Hepatocyte (in vitro differentiated cells): ENCODE measurements around the gene BEAN1. TPM values are rescaled to one million over a fixed set of nuclear protein-coding genes. Genes with fewer than 3 reads are reported as not detected.

Experiments used
- DNase-seq: peaks from one replicate; pipeline ENCODE4 v3.0.0-alpha.2; 2016; ENCODE audit warnings: low spot score
- H2AFZ ChIP-seq: fragments of 200-600 bp; sonication (generic); 2 replicates; pipeline ENCODE4 v1.6.0; 2016; ENCODE audit warnings: antibody characterized with exemption, mild to moderate bottlenecking
- H3K27ac ChIP-seq: fragments of 200-600 bp; sonication (generic); 2 replicates; pipeline ENCODE4 v1.5.1; 2016; ENCODE audit warnings: mild to moderate bottlenecking
- H3K27me3 ChIP-seq: fragments of 200-600 bp; sonication (generic); 2 replicates; pipeline ENCODE4 v1.6.1; 2016
- H3K36me3 ChIP-seq: fragments of 200-600 bp; sonication (generic); replicated peaks from 2 replicates; pipeline ENCODE4 v1.5.1; 2016; ENCODE audit warnings: low read depth; ENCODE audit not compliant: insufficient read depth
- H3K4me1 ChIP-seq: fragments of 200-600 bp; sonication (generic); 2 replicates; pipeline ENCODE4 v1.5.1; 2016; ENCODE audit warnings: mild to moderate bottlenecking, moderate library complexity; ENCODE audit not compliant: insufficient read depth
- H3K4me2 ChIP-seq: fragments of 200-600 bp; sonication (generic); 2 replicates; pipeline ENCODE4 v1.6.0; 2016
- H3K4me3 ChIP-seq: fragments of 200-600 bp; sonication (generic); 2 replicates; pipeline ENCODE4 v1.5.1; 2016; ENCODE audit warnings: mild to moderate bottlenecking
- H3K79me2 ChIP-seq: fragments of 200-600 bp; sonication (generic); 2 replicates; pipeline ENCODE4 v1.6.0; 2017; ENCODE audit warnings: mild to moderate bottlenecking
- H3K9me2 ChIP-seq: fragments of 200-600 bp; sonication (generic); replicated peaks from 2 replicates; pipeline ENCODE4 v1.6.0; 2017; ENCODE audit warnings: mild to moderate bottlenecking; ENCODE audit not compliant: insufficient read depth
- H3K9me3 ChIP-seq: fragments of 200-600 bp; sonication (generic); 2 replicates; pipeline ENCODE4 v1.5.1; 2016; ENCODE audit warnings: low read depth, mild to moderate bottlenecking
- H4K20me1 ChIP-seq: fragments of 200-600 bp; sonication (generic); 2 replicates; pipeline ENCODE4 v1.6.0; 2016; ENCODE audit warnings: mild to moderate bottlenecking; ENCODE audit not compliant: insufficient read depth, poor library complexity, severe bottlenecking
- EZH2 ChIP-seq: fragments of 200-600 bp; sonication (generic); IDR thresholded peaks from 2 replicates; pipeline ENCODE4 v1.6.1; 2016; ENCODE audit warnings: antibody characterized with exemption, mild to moderate bottlenecking, borderline replicate concordance
- EZH2phosphoT487 ChIP-seq: fragments of 200-600 bp; sonication (generic); IDR thresholded peaks from one replicate; pipeline ENCODE4 v1.6.1; 2018; ENCODE audit warnings: antibody characterized with exemption, mild to moderate bottlenecking, low read depth, moderate library complexity; ENCODE audit not compliant: unreplicated experiment, severe bottlenecking
- WGBS: methylation state at CpG from one replicate; pipeline ENCODE4 v1.1.6; 2016; ENCODE audit warnings: low lambda C conversion rate; ENCODE audit errors: missing lambda C conversion rate; 5-methylcytosine and 5-hydroxymethylcytosine counted together
- polyA plus RNA-seq: library from polyadenylated mRNA; unstranded; fragments of >200 nt; fragmentation: Nextera tagmentation; extraction: Ambion mirVana; gene quantifications from 2 replicates; pipeline ENCODE4 v1.2.1, GENCODE V29; 2016
- total RNA-seq: library from RNA; depleted of rRNA; stranded (reverse); fragments of >200 nt; gene quantifications from 2 replicates; pipeline ENCODE4 v1.2.3, GENCODE V29; 2014
- TF ChIP-seq, protein P1 (sequence below): fragments of 200-600 bp; sonication (generic); IDR thresholded peaks from 2 replicates; pipeline ENCODE4 v1.5.1; 2016; ENCODE audit warnings: antibody characterized with exemption, mild to moderate bottlenecking; ENCODE audit not compliant: poor library complexity

BEAN1 gene
- total and polyA plus RNA-seq, 2 experiments from 2014 or later, result 0.63 to 1.8 TPM

DNA sequence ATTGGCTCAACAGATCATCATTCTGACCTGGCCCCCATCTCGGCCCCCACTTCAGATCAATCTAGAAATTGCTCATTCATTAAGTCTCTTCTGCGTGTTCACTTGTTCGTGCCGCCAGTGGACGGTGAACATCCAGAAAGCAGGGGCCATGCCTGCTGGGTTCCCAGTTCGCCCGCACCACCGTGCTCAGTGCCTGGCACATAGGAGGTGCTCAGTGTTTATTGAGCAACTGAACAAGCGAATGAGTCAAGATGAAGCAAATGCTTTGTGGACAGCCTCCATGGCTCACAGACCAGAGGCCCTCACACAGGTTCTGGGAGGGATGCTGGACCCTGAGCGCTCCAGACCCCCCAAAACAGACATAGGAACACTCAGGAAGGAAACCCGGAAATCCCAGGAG lies 13.9 kb downstream of the BEAN1 start:
- no peak for DNase-seq
- H3K9me2 ChIP-seq, result no peaks in the 10 kb centered on the region
- 94% methylated on average over 11 of the region's 11 CpGs for WGBS

DNA sequence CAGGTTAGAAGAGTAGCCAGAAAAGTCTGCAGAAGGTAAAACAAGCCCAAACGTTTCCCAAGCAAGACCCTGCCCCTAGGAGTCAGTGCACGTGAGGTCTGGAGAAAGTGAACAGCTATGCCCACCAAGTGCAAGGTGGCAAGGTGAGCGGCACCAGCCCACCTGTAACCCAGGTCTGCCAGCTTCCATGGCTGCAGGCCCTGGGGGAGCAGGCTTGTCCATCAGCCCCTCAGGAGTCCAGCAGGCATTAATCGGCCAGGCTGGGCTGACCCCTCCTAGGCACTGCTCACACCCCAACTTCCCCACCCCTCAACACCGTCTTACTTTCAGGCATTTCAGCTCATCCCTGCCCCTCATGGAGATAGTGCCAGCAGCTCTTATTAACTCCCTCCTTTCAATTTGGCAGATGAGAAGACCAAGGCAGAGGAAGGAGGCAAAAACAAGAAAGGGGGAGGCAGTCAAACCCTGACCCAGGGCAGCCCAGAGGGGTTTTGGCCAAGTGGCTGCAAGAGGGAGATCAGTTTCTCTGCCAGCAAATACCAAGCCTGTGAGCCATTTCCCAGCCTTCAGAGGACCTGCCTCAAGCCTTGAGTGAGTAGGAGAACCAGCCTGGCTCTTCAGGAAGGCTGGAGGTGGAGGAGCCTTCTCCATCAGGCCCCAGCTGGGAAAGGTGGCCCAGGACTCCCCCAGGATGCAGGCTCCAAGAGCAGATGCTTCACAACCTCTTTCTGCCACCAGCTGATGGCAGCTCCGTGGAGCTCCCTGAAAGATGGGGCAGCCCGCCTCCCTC lies 14.7 kb downstream of the BEAN1 start:
- 84% methylated on average over 7 of the region's 7 CpGs for WGBS
- TF ChIP-seq EZH2, result no peak
- TF ChIP-seq, protein P1, sequence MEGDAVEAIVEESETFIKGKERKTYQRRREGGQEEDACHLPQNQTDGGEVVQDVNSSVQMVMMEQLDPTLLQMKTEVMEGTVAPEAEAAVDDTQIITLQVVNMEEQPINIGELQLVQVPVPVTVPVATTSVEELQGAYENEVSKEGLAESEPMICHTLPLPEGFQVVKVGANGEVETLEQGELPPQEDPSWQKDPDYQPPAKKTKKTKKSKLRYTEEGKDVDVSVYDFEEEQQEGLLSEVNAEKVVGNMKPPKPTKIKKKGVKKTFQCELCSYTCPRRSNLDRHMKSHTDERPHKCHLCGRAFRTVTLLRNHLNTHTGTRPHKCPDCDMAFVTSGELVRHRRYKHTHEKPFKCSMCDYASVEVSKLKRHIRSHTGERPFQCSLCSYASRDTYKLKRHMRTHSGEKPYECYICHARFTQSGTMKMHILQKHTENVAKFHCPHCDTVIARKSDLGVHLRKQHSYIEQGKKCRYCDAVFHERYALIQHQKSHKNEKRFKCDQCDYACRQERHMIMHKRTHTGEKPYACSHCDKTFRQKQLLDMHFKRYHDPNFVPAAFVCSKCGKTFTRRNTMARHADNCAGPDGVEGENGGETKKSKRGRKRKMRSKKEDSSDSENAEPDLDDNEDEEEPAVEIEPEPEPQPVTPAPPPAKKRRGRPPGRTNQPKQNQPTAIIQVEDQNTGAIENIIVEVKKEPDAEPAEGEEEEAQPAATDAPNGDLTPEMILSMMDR, result no peak
- no peak for TF ChIP-seq EZH2phosphoT487
- no peak overlapping the region for H2AFZ ChIP-seq
- no peaks in the 10 kb centered on the region for H3K79me2 ChIP-seq
- H3K27ac ChIP-seq, result no peak overlapping the region
- no peaks in the 10 kb centered on the region for H4K20me1 ChIP-seq
- no peak overlapping the region for H3K4me2 ChIP-seq
- H3K36me3 ChIP-seq, result no peaks in the 10 kb centered on the region
- H3K9me2 ChIP-seq, result no peaks in the 10 kb centered on the region
- H3K4me3 ChIP-seq, result no peak overlapping the region
- H3K4me1 ChIP-seq, result no peaks in the 10 kb centered on the region
- DNase-seq, result no peak
- H3K27me3 ChIP-seq, result no peaks in the 10 kb centered on the region
- no peaks in the 10 kb centered on the region for H3K9me3 ChIP-seq

More for the DNA sequence above, 13.9 kb downstream of the BEAN1 start:
- no peaks in the 10 kb centered on the region for H3K79me2 ChIP-seq
- no peak overlapping the region for H3K4me2 ChIP-seq
- H3K36me3 ChIP-seq, result no peaks in the 10 kb centered on the region
- no peaks in the 10 kb centered on the region for H3K4me1 ChIP-seq
- no peak for TF ChIP-seq EZH2
- TF ChIP-seq, protein P1, result no peak
- H3K9me3 ChIP-seq, result no peaks in the 10 kb centered on the region
- H4K20me1 ChIP-seq, result no peaks in the 10 kb centered on the region
- no peaks in the 10 kb centered on the region for H3K27me3 ChIP-seq
- no peak overlapping the region for H3K4me3 ChIP-seq
- H3K27ac ChIP-seq, result no peak overlapping the region
- H2AFZ ChIP-seq, result no peak overlapping the region

DNA sequence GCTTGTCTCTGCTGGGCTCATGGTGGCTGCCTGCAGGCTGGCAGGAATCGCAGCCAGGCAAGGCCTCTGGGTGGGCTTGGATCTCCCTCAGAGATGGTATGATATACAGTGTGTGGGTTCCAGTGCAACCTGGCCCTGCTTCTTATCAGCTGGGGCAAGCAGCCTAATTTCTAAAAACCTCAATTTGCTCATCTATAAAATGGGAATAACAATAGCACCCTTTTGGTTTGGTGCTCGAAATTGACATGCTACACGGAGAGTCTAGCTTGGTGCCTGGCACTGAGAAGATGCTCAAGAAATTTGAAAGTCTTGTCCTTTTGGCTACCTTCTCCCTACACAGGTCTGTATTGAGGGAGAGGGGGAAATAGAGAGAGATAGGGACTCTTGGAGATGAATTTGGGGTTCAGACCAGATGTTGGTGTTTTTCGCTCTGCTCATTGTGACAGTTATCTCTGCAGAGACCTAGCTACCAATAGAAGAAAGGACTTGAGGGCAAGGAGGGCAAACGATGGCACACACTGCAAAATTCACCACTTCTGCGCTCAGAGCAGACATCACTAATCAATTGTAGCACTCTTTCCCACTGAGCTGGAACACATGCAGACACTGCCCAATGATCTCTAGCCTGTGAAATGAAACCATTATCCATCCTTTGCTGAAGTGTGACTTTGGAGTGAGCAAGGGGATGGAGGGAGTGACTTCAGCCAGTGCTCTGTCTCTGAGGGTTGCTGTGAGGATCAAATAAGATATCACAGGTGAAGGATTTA lies 15.6 kb downstream of the BEAN1 start:
- no peaks in the 10 kb centered on the region for H3K27me3 ChIP-seq
- 94% methylated on average over 6 of the region's 6 CpGs for WGBS
- TF ChIP-seq, protein P1, result no peak
- no peak for TF ChIP-seq EZH2phosphoT487
- TF ChIP-seq EZH2, result no peak
- H3K9me2 ChIP-seq, result no peaks in the 10 kb centered on the region
- no peaks in the 10 kb centered on the region for H3K79me2 ChIP-seq
- DNase-seq, result no peak
- no peak overlapping the region for H3K27ac ChIP-seq
- H2AFZ ChIP-seq, result no peak overlapping the region
- no peak overlapping the region for H3K4me2 ChIP-seq
- H3K4me1 ChIP-seq, result no peaks in the 10 kb centered on the region
- H3K36me3 ChIP-seq, result no peaks in the 10 kb centered on the region
- H3K9me3 ChIP-seq, result no peaks in the 10 kb centered on the region
- no peak overlapping the region for H3K4me3 ChIP-seq
- no peaks in the 10 kb centered on the region for H4K20me1 ChIP-seq
